GM19193 (cell line): Measurements from ENCODE around the gene ZMAT1.

ENCODE experiments used
- POLR2A ChIP-seq: IDR thresholded peaks from 4 replicates; pipeline ENCODE4 v1.6.1; 2011; ENCODE audit not compliant: insufficient read depth, insufficient read length; ENCODE audit errors: extremely low read depth

ZMAT1 gene

DNA sequence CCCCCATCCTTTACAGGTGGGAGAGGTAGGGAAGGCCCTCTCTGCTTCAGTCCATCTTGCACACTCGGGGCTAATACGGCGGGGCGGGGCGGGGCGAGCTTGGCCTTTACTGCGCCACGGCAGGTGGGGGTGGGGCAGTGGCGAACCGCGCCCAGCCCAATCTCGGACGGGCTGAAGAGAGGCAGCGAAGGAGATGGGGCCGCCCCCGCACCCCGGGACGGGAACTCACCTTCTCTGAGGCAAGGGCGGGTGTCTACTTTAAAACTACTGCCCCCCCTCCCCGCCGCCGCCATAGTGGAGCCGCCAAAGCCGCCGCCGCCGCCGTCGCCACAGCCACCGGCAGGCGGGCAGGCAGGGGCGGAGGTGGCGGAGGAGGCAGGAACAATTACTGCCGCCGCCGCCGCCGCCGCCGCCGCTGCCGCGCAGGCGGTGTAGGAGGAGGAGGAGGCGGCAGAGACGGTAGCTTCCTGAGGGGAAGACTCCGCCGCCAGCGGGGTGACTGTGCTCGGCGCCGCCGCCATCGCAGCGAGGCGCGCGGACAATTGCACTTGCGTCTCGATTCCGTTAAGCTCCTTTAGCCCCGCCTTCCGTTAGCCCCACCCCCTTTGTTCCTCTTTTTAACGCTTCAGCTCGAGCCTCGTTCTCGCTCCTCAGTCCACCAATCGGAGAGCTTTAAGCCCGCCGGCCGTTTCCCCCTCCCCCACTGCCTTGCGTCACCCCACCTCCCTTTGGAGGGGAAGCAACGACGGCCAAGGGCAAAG is at the start of gene ZMAT1:
TSS of gene ZMAT1 (minus strand) at position 540 of the 761 bp plus-strand sequence. CDS start at position 521, 19 bp downstream.
- peak; percentile 73 for TF ChIP-seq POLR2A

DNA sequence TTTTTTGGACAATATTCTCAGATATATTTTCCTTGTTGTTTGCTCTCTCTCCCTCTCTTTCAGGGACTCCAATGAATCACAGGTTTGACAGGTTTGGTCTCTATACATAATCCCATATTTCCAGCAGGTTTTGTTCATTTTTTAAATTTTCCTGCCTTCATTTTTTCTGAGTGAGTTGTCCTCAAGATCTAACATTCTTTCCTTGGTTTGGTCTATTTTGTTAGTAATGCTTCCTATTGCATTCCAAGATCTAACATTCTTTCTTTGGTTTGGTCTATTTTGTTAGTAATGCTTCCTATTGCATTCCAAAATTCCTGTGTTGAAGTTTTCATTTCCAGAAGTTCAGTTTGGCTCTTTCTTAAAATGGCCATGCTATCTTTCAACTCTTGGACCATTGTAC is 45.3 kb upstream of the ZMAT1 start:
- TF ChIP-seq POLR2A: no peak

GRCh38 chrX:101973066-101973465 is 41.2 kb upstream of the ZMAT1 start:
- TF ChIP-seq POLR2A: no peak

GRCh38 chrX:101958139-101958538 is 26.3 kb upstream of the ZMAT1 start:
- no peak for TF ChIP-seq POLR2A

- TF ChIP-seq POLR2A: no peak
These were observed 25.3 kb upstream of the ZMAT1 start for GRCh38 chrX:101957174-101957573.

- no peak for TF ChIP-seq POLR2A
These were observed 24.7 kb upstream of the ZMAT1 start for GRCh38 chrX:101956556-101956955.

DNA sequence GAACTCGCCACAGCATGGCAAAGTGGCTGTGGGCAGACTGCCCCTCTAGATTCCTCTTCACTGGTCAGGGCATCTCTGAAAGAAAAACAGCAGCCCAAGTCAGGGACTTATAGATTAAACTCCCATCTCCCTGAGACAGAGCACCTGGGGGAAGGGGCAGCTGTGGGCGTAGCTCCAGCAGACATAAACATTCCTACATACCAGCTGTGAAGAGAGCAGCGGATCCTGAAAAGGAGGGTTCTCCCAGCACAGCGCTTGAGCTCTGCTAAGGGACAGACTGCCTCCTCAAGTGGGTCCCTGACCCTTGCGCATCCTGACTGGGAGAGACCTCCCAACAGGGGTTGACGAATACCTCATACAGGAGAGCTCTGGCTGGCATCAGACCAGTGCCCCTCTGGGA is 18.8 kb upstream of the ZMAT1 start:
- TF ChIP-seq POLR2A: no peak

DNA sequence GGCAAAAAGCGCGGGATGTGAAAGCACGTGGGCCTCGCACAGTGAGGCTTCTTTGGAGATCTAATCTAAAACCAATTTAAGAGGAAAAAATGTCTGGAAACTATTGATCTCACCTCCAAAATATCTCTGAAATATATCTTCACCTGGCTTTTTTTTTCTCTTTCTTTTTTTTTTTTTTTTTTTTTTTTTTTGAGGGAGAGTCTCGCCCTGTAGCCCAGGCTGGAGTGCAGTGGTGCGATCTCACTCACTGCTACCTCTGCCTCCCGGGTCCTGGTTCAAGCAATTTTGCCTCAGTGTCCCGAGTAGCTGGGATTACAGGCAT is 383 bp upstream of the ZMAT1 start:
- TF ChIP-seq POLR2A: no peak

DNA sequence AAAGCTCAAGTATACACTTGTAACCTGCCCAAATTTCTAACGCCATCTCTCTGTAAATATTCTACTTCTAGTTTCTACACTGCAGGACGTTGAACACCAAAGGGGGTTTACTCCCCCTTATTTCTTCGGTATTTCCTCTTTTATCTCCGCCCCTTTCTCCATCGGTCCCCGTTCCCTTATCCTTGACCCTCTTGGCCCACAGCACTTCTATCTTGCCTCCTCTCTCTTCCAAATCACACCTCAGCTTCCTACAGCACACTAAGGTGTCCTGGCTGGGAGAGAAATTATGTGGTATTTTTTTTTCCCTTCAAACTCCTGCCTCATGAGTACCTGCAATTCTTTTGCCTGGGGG is 715 bp downstream of the ZMAT1 start:
- TF ChIP-seq POLR2A: no peak

DNA sequence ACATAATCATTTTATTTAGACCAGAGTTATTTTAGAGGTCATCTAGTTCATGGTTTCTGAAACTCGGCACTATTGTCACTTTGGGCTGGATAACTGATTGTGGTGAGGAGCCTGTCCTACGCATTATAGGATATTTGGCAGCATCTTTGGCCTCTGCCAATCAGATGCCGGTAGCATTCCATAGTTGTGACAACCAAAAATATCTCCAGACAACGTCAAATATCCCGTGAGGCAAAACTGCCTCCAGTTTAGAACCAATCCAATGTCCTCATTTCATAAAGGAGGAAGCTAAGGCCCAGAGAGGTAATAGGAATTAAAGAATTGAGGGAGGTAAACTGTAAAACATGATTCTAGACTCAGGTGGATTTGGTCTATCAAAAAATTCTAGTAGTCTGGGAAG is 6.1 kb downstream of the ZMAT1 start:
- TF ChIP-seq POLR2A: no peak

DNA sequence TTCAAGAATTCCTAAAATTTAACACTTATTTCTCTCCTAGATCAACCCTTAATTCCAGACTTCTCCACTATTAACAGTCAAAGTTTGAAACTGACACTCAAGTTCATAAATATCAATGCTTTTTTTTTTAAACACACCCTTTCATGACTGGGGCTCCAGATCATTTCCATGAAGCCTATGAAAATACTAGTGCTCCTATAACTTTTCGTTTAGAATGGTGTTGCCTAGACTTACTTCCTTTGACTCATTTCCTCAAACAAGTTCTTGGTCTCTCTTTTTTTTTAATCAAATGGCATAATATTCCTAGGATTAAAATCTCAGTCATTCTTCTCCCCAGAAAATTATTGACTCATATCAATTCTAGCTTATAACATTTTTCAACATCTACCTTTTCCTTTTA is 13.1 kb downstream of the ZMAT1 start:
- no peak for TF ChIP-seq POLR2A

GRCh38 chrX:101906136-101906796 is 25.6 kb downstream of the ZMAT1 start:
- no peak for TF ChIP-seq POLR2A

GRCh38 chrX:101904996-101905395 is 26.8 kb downstream of the ZMAT1 start:
- no peak for TF ChIP-seq POLR2A
